ENCODE results near the gene ARHGEF5.

GRCh38 chr7:144398911-144399310 lies 43.7 kb downstream of the ARHGEF5 start:
- TF ChIP-seq CTCF (IDR thresholded peaks at IDR 0.05; ENCODE audit: insufficient read depth, low read length, poor library complexity, severe bottlenecking), result no peak
- TF ChIP-seq EZH2phosphoT487 (conservative IDR thresholded peaks at IDR 0.05; ENCODE audit: low read length), result no peak

Measured in SU-DHL-6 (cell line).